WI38 (cell line): ENCODE results near the gene DPM1.

Experiments
- H3K4me3 ChIP-seq: 2 replicates; pipeline ENCODE4 v1.5.1; 2011; ENCODE audit warnings: low read depth, mild to moderate bottlenecking, control low read depth, low read length
- TF ChIP-seq, protein P1 (sequence below): IDR thresholded peaks from 2 replicates; pipeline ENCODE4 v1.5.1; 2012; ENCODE audit warnings: low read depth, mild to moderate bottlenecking, control low read depth, low read length

Gene DPM1

DNA sequence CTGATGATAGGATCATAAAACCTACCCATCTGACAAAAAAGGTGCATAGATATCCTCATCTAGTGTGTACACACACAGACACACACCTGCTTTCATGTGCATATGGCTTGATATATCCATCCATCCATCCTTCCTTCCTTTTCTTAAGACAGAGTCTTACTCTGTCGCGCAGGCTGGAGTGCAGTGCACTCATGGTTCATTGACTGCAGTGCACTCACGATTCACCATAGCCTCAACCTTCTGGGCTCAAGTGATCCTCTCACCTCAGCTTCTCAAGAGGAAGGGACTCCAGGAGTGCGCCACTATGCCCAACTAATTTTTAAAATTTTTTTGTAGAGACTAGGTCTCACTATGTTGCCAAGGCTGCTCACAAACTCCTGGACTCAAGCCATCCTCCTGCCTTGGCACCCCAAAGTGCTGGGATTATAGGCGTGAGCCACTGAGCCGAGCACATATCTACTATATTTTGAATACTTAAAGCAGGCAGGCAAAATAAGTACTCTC is 54.2 kb downstream of the DPM1 start:
- H3K4me3 ChIP-seq, result no peak overlapping the region
- TF ChIP-seq, protein P1, sequence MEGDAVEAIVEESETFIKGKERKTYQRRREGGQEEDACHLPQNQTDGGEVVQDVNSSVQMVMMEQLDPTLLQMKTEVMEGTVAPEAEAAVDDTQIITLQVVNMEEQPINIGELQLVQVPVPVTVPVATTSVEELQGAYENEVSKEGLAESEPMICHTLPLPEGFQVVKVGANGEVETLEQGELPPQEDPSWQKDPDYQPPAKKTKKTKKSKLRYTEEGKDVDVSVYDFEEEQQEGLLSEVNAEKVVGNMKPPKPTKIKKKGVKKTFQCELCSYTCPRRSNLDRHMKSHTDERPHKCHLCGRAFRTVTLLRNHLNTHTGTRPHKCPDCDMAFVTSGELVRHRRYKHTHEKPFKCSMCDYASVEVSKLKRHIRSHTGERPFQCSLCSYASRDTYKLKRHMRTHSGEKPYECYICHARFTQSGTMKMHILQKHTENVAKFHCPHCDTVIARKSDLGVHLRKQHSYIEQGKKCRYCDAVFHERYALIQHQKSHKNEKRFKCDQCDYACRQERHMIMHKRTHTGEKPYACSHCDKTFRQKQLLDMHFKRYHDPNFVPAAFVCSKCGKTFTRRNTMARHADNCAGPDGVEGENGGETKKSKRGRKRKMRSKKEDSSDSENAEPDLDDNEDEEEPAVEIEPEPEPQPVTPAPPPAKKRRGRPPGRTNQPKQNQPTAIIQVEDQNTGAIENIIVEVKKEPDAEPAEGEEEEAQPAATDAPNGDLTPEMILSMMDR, result no peak

DNA sequence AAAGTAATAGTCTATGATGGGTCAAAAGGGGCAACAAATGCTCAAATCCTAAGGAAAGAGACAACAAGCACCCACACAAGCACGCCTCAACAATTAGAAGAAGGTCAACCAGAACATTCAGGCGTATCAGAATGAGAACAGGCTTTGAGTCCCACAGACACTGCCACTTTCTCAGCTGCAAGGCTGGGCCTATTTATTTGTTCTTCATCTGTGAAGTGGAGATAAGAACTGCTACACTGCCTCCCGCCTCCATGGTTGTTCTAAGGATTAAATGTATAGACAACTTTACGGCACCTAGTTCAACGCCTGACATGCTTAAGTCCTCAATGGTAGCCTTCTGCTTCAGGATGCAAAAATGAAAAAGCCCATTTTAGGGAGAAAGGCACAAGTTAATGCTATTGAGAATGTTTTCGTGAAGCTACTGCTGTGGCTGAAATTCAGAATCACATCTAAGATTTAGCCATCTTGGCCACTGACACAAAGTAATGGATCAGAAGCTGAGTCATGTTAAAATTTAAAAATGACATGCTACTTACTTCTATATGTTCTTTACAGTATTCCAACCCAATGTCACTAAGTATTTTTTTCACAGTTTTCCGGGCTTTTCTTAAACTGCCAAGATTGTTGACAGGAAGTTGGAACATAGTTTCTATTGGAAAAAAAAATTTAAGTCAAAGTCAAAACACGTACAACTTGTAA is 54.8 kb downstream of the DPM1 start:
- H3K4me3 ChIP-seq, result no peak overlapping the region
- TF ChIP-seq, protein P1, result no peak

DNA sequence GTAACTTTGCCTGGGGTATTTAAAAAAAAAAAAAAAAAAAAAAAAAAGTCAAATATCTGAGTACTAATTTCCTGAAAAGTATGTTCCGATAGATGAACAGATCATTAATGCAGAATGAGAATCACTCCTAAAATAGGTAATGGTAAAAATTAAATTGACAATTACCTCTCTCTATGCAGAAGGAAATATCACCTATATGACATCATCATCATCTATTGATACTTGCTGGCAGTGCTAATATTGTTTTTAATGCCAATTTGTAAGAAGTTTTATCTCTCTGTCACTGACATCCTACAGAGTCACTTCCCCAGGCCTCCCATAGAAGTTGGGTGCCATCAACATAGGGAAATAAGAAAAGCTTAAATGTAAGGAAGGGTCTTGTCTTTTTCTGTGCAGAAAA is 57.0 kb downstream of the DPM1 start:
- H3K4me3 ChIP-seq, result no peak overlapping the region
- TF ChIP-seq, protein P1, result no peak

DNA sequence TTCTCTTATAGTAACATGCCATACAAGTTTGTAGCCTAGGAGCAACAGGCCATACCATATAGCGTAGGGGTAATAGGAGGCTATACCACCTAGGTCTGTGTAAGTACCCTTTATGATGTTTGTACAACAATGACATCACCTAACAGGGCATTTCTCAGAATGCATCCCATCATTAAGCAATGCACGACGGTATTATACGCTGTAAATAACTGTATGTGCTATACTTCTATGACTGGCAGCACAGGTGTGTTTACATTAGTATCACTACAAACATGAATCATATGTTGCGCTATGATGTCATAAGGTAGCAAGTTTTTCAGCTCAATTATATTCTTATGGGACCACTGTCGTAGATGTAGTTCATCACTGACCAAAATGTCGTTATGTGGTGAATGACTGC is 58.1 kb downstream of the DPM1 start:
- TF ChIP-seq, protein P1, result no peak
- H3K4me3 ChIP-seq, result no peak overlapping the region

DNA sequence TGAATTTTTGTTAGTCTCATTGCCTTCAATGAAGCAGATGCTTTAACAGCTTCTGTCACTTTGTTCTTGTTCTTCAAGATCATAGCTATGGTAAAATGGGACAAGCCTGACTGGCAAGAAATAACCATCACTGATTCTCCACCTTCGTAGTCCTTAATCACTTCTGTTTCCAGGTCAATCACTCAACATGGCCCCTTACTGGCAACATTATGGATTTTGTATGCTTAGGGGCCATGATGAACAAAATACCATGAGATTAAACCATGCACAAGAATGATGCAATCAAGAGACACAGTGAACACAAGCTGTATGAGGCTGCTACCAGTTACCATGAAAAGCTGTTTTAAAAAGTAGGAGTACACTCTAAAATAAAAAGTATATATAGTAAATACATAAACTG is 59.9 kb downstream of the DPM1 start:
- TF ChIP-seq, protein P1, result no peak
- no peak overlapping the region for H3K4me3 ChIP-seq

DNA sequence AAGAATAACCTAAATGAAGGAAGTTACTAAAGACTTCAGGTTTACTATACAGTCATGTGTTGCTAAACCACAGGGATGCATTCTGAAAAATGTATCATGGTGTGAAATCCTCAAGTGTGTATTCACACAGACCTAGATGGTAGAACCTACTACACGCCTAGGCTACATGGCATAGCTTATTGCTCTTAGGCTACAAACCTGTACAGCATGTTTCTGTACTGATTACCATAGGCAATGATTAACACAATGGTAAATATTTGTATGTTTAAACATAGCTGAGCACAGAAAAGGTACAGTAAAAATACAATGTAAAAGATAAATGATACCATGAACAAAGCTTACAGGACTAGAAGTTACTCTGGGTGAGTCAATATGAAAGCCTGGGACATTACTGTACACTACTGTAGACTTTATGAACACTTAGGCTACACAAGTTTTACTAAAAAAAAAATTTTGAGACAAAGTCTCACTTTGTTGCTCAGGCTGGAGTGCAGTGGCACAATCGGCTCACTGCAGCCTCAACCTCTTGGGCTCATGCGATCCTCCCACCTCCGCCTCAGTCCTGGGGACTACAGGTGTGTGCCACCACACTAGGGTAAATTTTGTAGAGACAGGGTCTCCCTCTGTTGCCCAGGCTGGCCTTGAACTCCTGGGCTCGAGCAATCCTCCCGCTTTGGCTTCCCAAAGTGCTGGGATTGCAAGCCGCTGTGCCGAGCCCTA is 63.1 kb downstream of the DPM1 start:
- no peak overlapping the region for H3K4me3 ChIP-seq
- TF ChIP-seq, protein P1, result no peak

DNA sequence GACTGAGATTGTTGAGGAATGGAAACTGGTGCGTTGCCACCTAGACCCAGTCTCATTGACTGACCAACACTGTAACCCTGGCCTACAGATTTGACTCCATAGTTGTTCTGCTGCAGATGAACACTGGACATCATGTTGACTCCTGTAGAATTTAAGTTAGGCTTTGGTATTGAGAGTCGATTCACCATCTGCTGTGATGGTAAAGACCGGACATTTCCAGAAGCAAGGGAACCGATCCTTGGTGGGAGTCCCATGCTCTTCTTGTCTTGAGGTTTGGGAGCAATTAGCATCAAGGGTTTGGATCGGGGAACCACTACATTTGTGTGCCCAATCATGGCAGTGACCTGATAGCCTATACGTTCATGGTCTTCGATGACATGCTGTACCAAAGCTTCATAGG is 64.7 kb downstream of the DPM1 start:
- TF ChIP-seq, protein P1, result no peak
- no peak overlapping the region for H3K4me3 ChIP-seq
